Astrocyte (in vitro differentiated cells and primary cell): ENCODE data around the gene TBC1D2B. TPM values are rescaled to one million over a fixed set of nuclear protein-coding genes. Genes with fewer than 3 reads are reported as not detected.
A peak's percentile ranks its signal among the peaks of the same experiment; 100 is the strongest.

Experiments used
- DNase-seq: peaks from one replicate; pipeline ENCODE4 v3.0.0-alpha.2; 2010; ENCODE audit warnings: low read depth
- FAIRE-seq: peaks from 2 replicates; lab custom pipeline; 2011; peaks lifted over from hg19 to GRCh38; lab: Jason Lieb, UNC
- H2AFZ ChIP-seq: 2 replicates; pipeline ENCODE4 v1.6.0; 2012; ENCODE audit warnings: low read depth, low read length, inconsistent platforms
- H3K27ac ChIP-seq: 2 replicates; pipeline ENCODE4 v1.5.1; 2011; ENCODE audit warnings: low read depth, low read length, inconsistent platforms
- H3K27me3 ChIP-seq: 2 replicates; pipeline ENCODE4 v1.6.0; 2011; ENCODE audit warnings: low read length, inconsistent platforms; ENCODE audit not compliant: insufficient read depth
- H3K36me3 ChIP-seq: 2 replicates; pipeline ENCODE4 v1.5.1; 2011; ENCODE audit warnings: low read length, inconsistent platforms; ENCODE audit not compliant: insufficient read depth
- H3K4me1 ChIP-seq: 2 replicates; pipeline ENCODE4 v1.5.1; 2011; ENCODE audit warnings: low read length, inconsistent platforms; ENCODE audit not compliant: insufficient read depth
- H3K4me2 ChIP-seq: 2 replicates; pipeline ENCODE4 v1.6.0; 2012; ENCODE audit warnings: low read length, inconsistent platforms
- H3K4me3 ChIP-seq: 2 replicates; pipeline ENCODE4 v1.5.1; 2011; ENCODE audit warnings: low read depth, mild to moderate bottlenecking, low read length, inconsistent platforms; ENCODE audit not compliant: insufficient read depth
- H3K79me2 ChIP-seq: 2 replicates; pipeline ENCODE4 v1.6.0; 2012; ENCODE audit warnings: mild to moderate bottlenecking, low read length, inconsistent platforms; ENCODE audit not compliant: insufficient read depth
- H3K9ac ChIP-seq: 2 replicates; pipeline ENCODE4 v1.6.0; 2012; ENCODE audit warnings: mild to moderate bottlenecking, low read length, inconsistent platforms
- H3K9me3 ChIP-seq: 2 replicates; pipeline ENCODE4 v1.5.1; 2012; ENCODE audit warnings: low read depth, mild to moderate bottlenecking, low read length, inconsistent platforms; ENCODE audit not compliant: insufficient read depth
- H4K20me1 ChIP-seq: 2 replicates; pipeline ENCODE4 v1.6.0; 2012; ENCODE audit warnings: low read length, inconsistent platforms; ENCODE audit not compliant: insufficient read depth
- H3K27ac Mint-ChIP-seq: one replicate; pipeline ENCODE4 v1.8.0; 2021; ENCODE audit warnings: mild to moderate bottlenecking, mixed read lengths; ENCODE audit not compliant: unreplicated experiment
- H3K27me3 Mint-ChIP-seq: one replicate; pipeline ENCODE4 v1.8.0; 2021; ENCODE audit warnings: low read depth, mixed read lengths; ENCODE audit not compliant: unreplicated experiment
- H3K36me3 Mint-ChIP-seq: one replicate; pipeline ENCODE4 v1.8.0; 2021; ENCODE audit warnings: low read depth, mixed read lengths; ENCODE audit not compliant: unreplicated experiment
- H3K4me1 Mint-ChIP-seq: one replicate; pipeline ENCODE4 v1.8.0; 2021; ENCODE audit warnings: low read depth, mixed read lengths; ENCODE audit not compliant: unreplicated experiment
- H3K4me3 Mint-ChIP-seq: one replicate; pipeline ENCODE4 v1.8.0; 2021; ENCODE audit warnings: mild to moderate bottlenecking, moderate library complexity, mixed read lengths; ENCODE audit not compliant: unreplicated experiment
- H3K9me3 Mint-ChIP-seq: one replicate; pipeline ENCODE4 v1.8.0; 2021; ENCODE audit warnings: mild to moderate bottlenecking, mixed read lengths; ENCODE audit not compliant: unreplicated experiment
- CTCF ChIP-seq: IDR thresholded peaks from 2 replicates; pipeline ENCODE4 v1.5.1; 2011; ENCODE audit warnings: low read depth, mild to moderate bottlenecking, inconsistent platforms, low read length, moderate library complexity; ENCODE audit not compliant: insufficient read depth
- EZH2 ChIP-seq: IDR thresholded peaks from 2 replicates; pipeline ENCODE4 v1.6.1; 2012; ENCODE audit warnings: mild to moderate bottlenecking, low read length, inconsistent platforms; ENCODE audit not compliant: insufficient read depth
- total RNA-seq: library from RNA; stranded (reverse); gene quantifications from 2 replicates; pipeline ENCODE4 v1.2.1, GENCODE V29; 2021

TBC1D2B gene
- total RNA-seq, 1 donor from 2014 or later, result 21.3 TPM

GRCh38 chr15:78050826-78051225, 26.7 kb downstream of the TBC1D2B start:
- TF ChIP-seq CTCF (no peak), EZH2 (no peak)
- H2AFZ ChIP-seq, result no peak overlapping the region
- no peak for FAIRE-seq
- H4K20me1 ChIP-seq, result peaks cover 66% of the 10 kb centered on the region
- H3K9ac ChIP-seq, result no peak overlapping the region
- peaks cover 3% of the 10 kb centered on the region for H3K36me3 Mint-ChIP-seq
- DNase-seq, result peak; percentile 51
- no peaks in the 10 kb centered on the region for H3K9me3 ChIP-seq
- H3K4me2 ChIP-seq, result peak overlapping the region; percentile 56
- H3K4me1 Mint-ChIP-seq, result peaks cover 43% of the 10 kb centered on the region
- peaks cover 35% of the 10 kb centered on the region for H3K79me2 ChIP-seq
- H3K4me1 ChIP-seq, result peaks cover 38% of the 10 kb centered on the region
- no peaks in the 10 kb centered on the region for H3K27me3 Mint-ChIP-seq
- no peaks in the 10 kb centered on the region for H3K27me3 ChIP-seq
- H3K27ac Mint-ChIP-seq, result no peak overlapping the region
- H3K4me3 Mint-ChIP-seq, result no peak overlapping the region
- H3K4me3 ChIP-seq, result no peak overlapping the region
- peaks cover 10% of the 10 kb centered on the region for H3K36me3 ChIP-seq
- no peaks in the 10 kb centered on the region for H3K9me3 Mint-ChIP-seq
- H3K27ac ChIP-seq, result peak overlapping the region; percentile 35

GRCh38 chr15:78050441-78050809, 27.1 kb downstream of the TBC1D2B start:
- peaks cover 31% of the 10 kb centered on the region for H3K79me2 ChIP-seq
- peak overlapping the region; percentile 56 for H3K4me2 ChIP-seq

More at GRCh38 chr15:78050441-78050809, 27.1 kb downstream of the TBC1D2B start:
- DNase-seq (peak; percentile 42), FAIRE-seq (no peak)
- H3K36me3 ChIP-seq, result peaks cover 10% of the 10 kb centered on the region
- peak overlapping the region; percentile 45 for H3K9ac ChIP-seq
- Mint-ChIP-seq H3K36me3 (peaks cover 3% of the 10 kb centered on the region), H3K27ac (no peak overlapping the region), H3K4me3 (no peak overlapping the region), H3K27me3 (no peaks in the 10 kb centered on the region), H3K4me1 (peaks cover 40% of the 10 kb centered on the region), H3K9me3 (no peaks in the 10 kb centered on the region)
- no peaks in the 10 kb centered on the region for H3K9me3 ChIP-seq
- H3K4me1 ChIP-seq, result peaks cover 38% of the 10 kb centered on the region
- peaks cover 62% of the 10 kb centered on the region for H4K20me1 ChIP-seq
- H2AFZ ChIP-seq, result no peak overlapping the region
- H3K27me3 ChIP-seq, result no peaks in the 10 kb centered on the region
- no peak overlapping the region for H3K4me3 ChIP-seq
- peak overlapping the region; percentile 35 for H3K27ac ChIP-seq
- no peak for TF ChIP-seq EZH2
- no peak for TF ChIP-seq CTCF
